Muscle layer of duodenum (tissue), 2 donors: Measurements from ENCODE around the gene MAFB.
"Not testable (repeated sequence)": the region's sequence is repeated elsewhere in the genome, so short reads cannot be mapped to it uniquely, and the experiment has no call there.

Source experiments
- H3K27ac ChIP-seq: one replicate; pipeline ENCODE4 v1.7.0; 2013; ENCODE audit warnings: mild to moderate bottlenecking, low read length
- H3K27me3 ChIP-seq: one replicate; pipeline ENCODE4 v1.7.0; 2013; ENCODE audit warnings: low read depth, mild to moderate bottlenecking, control low read depth, low read length
- H3K36me3 ChIP-seq, 2 donors: one replicate each; pipeline ENCODE4 v1.7.0; 2013; ENCODE audit warnings: low read length in 2 of 2, control low read depth in 1 of 2, mild to moderate bottlenecking in 1 of 2; ENCODE audit not compliant: insufficient read depth in 2 of 2, control insufficient read depth in 1 of 2
- H3K4me1 ChIP-seq, 2 donors: one replicate each; pipeline ENCODE4 v1.7.0; 2013; ENCODE audit warnings: low read length in 2 of 2, mild to moderate bottlenecking in 2 of 2, control low read depth in 1 of 2, moderate library complexity in 1 of 2; ENCODE audit not compliant: insufficient read depth in 2 of 2, control insufficient read depth in 1 of 2
- H3K4me3 ChIP-seq, 2 donors: one replicate each; pipeline ENCODE4 v1.7.0; 2013; ENCODE audit warnings: low read length in 2 of 2, low read depth in 1 of 2, mild to moderate bottlenecking in 1 of 2
- H3K9me3 ChIP-seq, 2 donors: one replicate each; pipeline ENCODE4 v1.7.0; 2013; ENCODE audit warnings: low read length in 2 of 2, control low read depth in 1 of 2, mild to moderate bottlenecking in 1 of 2; ENCODE audit not compliant: control insufficient read depth in 1 of 2
- donor health status: healthy.

Gene MAFB

DNA sequence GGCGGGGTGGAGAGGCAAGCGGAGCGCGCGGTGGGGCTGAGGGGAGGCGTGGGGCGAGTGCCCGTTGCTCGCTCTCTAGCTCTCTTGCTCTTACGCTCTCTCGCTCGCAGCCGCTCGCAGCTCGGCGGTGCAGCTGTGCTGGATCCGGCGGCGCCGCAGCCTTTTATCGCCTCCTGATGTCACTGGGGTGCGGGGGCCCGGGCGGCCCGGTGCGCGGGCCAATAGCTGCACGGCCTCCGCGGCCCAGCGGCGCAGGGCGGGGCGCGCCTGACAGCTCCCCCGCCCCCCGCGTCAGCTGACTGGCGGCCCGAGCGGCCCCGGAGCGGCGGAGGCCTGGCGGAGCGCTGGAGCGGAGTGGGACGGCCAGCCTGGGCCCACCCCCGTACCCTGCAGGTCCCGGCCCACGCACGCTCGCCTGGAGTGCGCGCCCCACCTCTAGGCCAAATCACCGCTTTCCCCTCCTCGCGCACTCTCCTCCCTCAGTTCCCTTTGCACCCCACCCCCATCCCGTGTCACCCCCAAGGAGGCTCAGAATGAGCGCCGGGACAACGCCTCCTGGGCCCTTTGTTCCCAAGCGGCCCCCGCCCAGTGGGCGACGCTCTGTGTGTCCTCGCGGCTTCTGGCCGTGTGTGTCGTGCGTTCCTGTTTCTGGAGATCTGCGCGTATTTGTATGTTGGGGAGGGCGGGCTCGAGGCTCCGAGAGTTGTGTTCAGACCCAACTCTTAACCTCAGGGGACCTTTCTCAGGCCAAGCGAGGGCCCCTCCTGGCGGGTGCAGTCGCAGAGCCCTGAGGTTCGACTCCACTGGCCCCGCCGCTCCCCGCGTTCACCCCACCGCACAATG is at the start of gene MAFB:
TSS of gene MAFB (minus strand) at position 137 of the 843 bp plus-strand sequence. CDS start 386 bp downstream, outside the sequence.
- peaks cover 30% of the 10 kb centered on the region for H3K27me3 ChIP-seq
- peak within 1 kb of the TSS; percentile 75 for H3K27ac ChIP-seq
- H3K36me3 ChIP-seq: no peaks in the 10 kb centered on the region
- H3K4me3 ChIP-seq: peak within 1 kb of the TSS; percentile 56 to 82
- H3K9me3 ChIP-seq: no peaks in the 10 kb centered on the region
- peaks cover 0 to 42% of the 10 kb centered on the region in 2 donors for H3K4me1 ChIP-seq

DNA sequence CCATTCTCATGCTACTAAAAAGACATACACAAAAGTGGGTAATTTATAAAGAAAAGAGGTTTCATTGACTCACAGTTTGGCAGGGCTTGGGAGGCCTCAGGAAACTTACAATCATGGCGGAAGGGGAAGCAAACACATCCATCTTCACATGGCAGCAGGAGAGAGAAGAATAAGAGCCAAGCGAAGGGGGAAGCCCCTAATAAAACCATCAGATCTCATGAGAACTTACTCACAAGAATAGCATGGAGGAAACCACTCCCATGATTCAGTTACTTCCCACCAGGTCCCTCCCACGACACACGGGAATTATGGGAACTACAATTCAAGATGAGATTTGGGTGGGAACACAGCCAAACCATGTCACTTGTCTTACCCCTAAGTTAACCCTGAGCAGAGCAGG is 47.4 kb upstream of the MAFB start:
- not testable (repeated sequence) for H3K27me3 ChIP-seq, H3K36me3 ChIP-seq

DNA sequence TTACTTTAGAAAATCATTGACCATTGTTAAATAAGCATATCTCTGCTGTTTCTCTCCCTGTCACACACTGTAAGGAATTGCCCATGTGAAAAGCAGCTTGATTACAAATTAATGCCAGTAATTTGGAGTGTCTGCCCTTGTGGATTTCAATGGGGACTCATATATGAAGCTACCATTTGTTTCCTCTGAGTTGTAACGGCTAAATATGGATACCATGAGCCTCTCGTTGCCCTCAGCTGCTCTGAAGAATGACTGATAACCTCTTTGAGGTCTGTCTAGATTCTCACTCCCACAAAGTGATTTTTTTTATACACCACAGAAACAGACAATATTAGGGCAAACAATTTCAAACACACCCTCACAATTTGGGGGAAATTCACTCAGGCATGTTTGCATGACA is 40.0 kb upstream of the MAFB start:
- Histone ChIP-seq H3K27ac (no peak overlapping the region), H3K9me3 (peaks cover 0 to 6% of the 10 kb centered on the region in 2 donors), H3K36me3 (no peaks in the 10 kb centered on the region), H3K4me1 (no peaks in the 10 kb centered on the region), H3K4me3 (no peak overlapping the region), H3K27me3 (no peaks in the 10 kb centered on the region)

More for the DNA sequence above, 47.4 kb upstream of the MAFB start:
- not testable (repeated sequence) for H3K4me1 ChIP-seq, H3K4me3 ChIP-seq, H3K9me3 ChIP-seq, H3K27ac ChIP-seq

DNA sequence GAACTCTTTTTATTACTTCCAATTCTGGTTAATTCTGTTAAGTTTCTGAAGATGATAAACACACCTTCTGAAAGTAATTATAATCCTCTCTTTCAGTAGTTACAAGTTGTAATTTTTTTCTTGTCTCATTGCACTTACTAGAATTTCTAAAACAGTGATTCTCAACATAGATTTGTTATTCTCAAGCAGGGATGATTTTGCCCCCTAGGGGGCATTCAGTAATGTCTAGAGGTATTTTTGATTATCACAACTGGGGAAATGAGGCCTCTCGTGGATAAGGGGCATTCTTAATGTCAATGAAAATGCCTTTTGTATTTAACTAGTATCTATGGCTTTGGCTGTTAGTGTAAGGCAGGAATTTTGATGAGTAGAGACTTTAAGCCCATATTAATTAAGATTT is 39.4 kb upstream of the MAFB start:
- no peaks in the 10 kb centered on the region for H3K36me3 ChIP-seq
- H3K4me1 ChIP-seq: no peaks in the 10 kb centered on the region
- H3K27ac ChIP-seq: no peak overlapping the region
- no peaks in the 10 kb centered on the region for H3K27me3 ChIP-seq
- no peak overlapping the region for H3K4me3 ChIP-seq
- H3K9me3 ChIP-seq: peaks cover 0 to 6% of the 10 kb centered on the region in 2 donors

DNA sequence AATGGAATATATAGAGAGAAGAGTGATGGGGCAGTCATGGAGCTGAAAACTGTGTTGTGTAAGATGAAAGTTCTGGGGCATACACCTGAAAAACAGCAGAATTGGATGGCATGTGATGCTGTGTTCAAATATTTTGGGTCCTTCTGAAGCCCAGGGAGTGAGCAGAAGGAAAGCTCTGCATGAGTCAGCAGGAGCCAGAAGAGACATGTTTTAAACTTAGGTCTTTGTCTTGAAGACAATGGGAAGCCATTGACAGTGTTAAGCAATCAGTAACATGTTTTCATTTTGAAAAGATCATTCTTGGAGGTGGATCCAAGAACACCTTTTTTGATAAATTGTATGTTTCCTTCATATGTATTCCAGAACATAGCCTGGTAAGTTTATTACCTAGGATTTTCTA is 38.9 kb upstream of the MAFB start:
- Histone ChIP-seq H3K27me3 (no peaks in the 10 kb centered on the region), H3K36me3 (no peaks in the 10 kb centered on the region), H3K4me1 (no peaks in the 10 kb centered on the region), H3K4me3 (no peak overlapping the region), H3K9me3 (peaks cover 0 to 6% of the 10 kb centered on the region in 2 donors), H3K27ac (no peak overlapping the region)

DNA sequence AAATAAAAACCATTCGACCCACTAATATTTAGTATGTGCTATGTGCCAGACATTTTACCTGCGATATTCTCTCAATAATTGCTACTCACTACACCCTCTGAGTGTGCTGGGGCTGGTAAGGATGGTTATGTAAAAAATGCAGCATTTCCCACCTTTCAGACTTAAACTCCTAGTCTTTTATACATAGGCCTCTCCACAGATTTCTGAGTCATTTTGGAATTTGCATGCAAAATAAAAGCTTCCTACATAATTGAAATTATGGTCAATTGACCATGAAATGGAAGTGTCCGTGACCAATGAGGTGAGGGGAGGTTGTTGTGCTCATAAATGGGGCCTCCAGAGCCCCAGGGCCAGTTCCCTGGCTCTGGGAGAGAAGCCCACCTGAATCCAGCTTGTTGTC is 37.7 kb upstream of the MAFB start:
- Histone ChIP-seq H3K27ac (no peak overlapping the region), H3K27me3 (no peaks in the 10 kb centered on the region), H3K4me3 (no peak overlapping the region), H3K9me3 (peaks cover 0 to 6% of the 10 kb centered on the region in 2 donors), H3K4me1 (no peaks in the 10 kb centered on the region), H3K36me3 (no peaks in the 10 kb centered on the region)

DNA sequence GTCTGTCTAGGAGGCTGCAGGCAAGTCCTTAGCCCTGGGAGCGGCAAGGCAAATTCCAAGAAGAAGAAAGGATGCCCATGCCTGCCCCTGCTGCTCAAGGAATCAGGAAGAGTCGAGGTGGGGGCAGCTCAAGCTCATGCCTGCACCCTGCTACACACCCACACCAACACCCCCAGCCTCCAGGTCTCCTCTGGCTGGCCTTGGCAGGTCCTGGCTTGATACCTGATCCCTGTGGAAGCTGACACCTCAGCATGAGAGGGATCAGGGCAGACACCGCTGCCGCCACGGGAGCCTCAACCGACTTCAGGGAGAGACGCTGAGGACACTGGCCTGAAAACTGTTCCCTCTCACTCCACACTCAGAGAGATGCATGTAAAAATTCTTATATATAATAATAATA is 35.5 kb upstream of the MAFB start:
- Histone ChIP-seq H3K27ac (no peak overlapping the region), H3K4me3 (no peak overlapping the region), H3K4me1 (no peaks in the 10 kb centered on the region), H3K9me3 (peaks cover 0 to 4% of the 10 kb centered on the region in 2 donors), H3K36me3 (no peaks in the 10 kb centered on the region), H3K27me3 (no peaks in the 10 kb centered on the region)

DNA sequence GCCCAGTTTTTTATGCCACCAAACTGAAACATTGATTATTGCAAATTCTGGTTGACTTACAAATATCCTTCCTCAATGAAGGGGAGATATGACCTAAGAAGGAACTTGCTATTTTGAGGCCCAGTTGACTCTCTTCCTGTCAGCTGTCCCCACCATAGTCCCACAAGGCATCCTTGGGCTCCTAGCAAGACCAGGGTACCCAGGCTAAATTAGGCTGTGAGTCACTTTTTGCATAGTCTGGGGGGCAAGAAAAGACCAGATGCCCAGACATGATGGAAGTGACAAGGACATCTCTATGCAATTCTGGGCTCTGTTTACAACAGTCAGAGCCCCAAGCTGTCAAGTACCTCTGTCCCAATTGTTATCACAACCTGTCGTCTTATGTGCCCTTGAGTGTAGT is 31.8 kb upstream of the MAFB start:
- Histone ChIP-seq H3K27me3 (no peaks in the 10 kb centered on the region), H3K9me3 (no peaks in the 10 kb centered on the region), H3K4me3 (no peak overlapping the region), H3K4me1 (no peaks in the 10 kb centered on the region), H3K27ac (no peak overlapping the region), H3K36me3 (no peaks in the 10 kb centered on the region)

DNA sequence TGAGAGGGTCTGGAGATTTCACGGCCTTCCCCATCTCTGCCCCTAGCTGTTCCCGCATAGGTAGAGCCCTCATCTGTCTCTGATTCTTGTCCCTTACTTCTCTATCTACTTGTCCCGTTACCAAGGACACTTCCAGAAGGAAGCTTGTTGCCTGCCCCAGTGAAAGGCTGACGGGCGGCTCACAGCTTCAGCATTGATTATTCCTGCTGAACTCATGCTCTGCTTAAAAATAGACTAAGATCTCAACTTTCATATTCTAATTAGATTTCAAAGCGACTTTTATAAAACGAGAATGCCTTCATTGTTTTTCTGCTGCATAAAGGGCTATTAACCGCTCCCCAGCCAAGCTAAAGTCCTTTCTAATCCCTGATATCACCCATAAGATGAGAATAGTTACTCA is 31.1 kb upstream of the MAFB start:
- H3K27ac ChIP-seq: no peak overlapping the region
- H3K4me1 ChIP-seq: no peaks in the 10 kb centered on the region
- no peaks in the 10 kb centered on the region for H3K36me3 ChIP-seq

DNA sequence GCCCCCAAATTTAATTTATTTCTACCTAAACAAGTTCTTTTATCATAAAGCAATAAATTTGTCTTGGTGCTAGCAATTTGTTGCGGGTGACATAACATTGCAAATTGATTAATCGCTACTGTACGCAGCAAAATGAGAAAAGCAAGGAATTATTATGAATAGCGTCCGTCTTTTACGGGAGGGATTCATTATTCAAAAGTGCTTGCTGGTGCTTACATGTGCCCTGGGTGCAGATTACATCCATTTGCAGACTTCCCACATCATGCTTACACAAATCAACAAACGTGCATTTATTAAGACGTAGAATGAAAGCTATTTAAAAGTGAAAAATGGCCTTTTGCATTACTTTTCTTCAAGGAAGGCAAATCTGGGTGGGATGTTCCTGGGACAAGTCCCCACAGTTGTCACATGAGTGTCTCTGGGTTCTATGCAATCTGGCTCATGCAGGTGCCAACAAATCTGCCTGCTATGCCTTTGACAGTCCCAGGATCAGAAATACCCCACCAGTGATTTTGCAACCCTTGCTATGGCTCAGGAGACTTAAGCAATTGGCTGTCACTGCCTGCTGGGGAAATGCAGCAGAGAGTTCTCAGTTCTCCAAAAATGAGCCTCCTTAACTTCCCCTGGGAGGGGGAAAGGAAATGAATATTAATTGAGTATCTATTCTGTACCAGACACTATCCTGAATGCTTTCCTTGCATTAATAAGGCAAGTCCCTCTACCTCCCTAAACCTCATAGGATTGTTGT is 30.1 kb upstream of the MAFB start:
- no peak overlapping the region for H3K4me3 ChIP-seq
- no peaks in the 10 kb centered on the region for H3K36me3 ChIP-seq
- H3K4me1 ChIP-seq: no peaks in the 10 kb centered on the region
- no peaks in the 10 kb centered on the region for H3K27me3 ChIP-seq
- no peak overlapping the region for H3K27ac ChIP-seq
- no peaks in the 10 kb centered on the region for H3K9me3 ChIP-seq

More for the DNA sequence above, 31.1 kb upstream of the MAFB start:
- no peaks in the 10 kb centered on the region for H3K27me3 ChIP-seq
- no peaks in the 10 kb centered on the region for H3K9me3 ChIP-seq
- no peak overlapping the region for H3K4me3 ChIP-seq

DNA sequence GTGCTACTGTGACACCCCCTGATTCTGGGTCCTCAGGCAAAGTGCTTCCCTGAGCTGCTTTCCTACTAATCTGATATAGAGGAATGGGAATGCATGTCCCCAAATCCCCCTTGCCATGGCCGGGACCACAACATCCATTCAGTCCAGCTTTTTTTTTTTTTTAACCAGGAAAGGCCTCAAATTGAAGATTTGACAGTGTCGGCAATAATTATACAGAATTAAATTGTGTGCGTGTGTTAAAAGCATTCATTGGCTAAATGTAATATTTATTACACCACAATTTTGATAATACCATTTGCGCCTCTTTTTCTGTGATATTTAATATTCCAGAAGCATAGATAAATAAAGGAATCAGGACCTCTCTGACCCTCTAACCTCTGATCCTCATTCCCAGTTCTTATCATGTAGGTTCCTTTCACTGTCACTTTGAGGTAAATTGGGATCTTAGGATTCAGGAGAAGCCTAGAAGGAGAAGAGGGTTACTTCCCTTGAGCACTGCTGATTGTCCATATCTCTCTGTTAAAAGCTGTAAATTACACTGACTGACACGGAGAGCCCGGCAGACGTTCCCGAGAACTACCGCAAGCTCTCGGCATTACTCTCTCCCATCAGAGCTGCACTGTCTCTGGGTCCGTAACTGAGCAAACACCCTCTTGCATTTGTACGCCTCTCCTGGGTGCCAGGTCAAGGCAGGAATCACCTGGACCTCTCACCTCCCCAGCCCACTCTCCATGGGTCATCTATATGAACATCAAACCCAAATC is 29.4 kb upstream of the MAFB start:
- H3K36me3 ChIP-seq: no peaks in the 10 kb centered on the region
- no peaks in the 10 kb centered on the region for H3K9me3 ChIP-seq
- no peaks in the 10 kb centered on the region for H3K27me3 ChIP-seq
- H3K27ac ChIP-seq: no peak overlapping the region
- H3K4me1 ChIP-seq: no peaks in the 10 kb centered on the region
- H3K4me3 ChIP-seq: no peak overlapping the region
